Measurements from ENCODE around the gene TCF7L1.

TCF7L1 gene

DNA sequence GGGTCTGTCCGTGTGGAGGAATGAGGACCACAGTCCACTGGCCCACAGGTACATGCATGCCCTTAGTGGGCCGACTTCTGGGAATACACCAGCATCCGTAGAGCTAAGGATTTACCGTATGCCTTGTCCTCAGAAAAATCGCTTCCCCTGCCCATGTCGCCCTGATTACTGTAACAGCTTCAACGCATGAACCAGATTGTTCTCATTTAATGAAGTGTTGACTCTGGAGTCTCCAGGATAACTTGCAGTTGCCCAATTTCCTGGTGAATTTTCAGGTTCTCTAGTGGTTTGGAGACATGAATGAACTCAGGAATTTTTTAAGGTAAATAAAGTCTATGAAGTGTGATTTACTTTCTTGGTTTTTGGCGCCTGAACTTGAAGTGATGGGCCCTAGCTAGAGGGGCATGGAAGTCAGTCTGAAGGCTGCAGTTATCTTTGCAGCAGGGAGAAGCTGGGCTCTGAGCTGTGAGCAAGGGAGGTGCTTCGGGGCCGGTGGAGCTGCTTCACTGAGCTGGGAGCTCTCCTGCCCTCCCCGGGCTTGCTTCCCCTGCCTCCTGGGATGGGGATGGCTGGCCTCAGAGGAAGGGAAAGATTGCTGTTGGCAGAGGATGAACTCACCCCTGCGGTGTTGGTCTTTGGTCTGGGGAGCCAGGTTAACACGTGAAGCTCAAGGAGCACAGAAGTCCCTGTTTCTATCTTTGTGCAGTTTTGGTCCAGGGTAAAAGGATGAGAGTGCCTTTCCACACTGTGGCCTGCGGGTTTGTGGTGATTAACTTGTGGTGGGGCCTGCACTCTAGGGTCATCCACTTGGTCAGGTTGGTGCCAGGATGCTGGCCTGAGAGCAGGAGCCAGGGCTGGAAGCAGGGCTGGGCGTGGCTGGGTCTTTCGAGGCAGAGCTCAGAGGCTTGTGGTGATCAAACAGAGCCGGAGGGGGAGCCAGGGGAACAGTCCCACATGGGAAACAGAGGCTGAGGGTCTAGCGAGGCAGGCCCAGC, 28.1 kb downstream of the TCF7L1 start:
- no peak for DNase-seq (ENCODE audit: low read depth in 1 of 2, low spot score in 1 of 2)

DNA sequence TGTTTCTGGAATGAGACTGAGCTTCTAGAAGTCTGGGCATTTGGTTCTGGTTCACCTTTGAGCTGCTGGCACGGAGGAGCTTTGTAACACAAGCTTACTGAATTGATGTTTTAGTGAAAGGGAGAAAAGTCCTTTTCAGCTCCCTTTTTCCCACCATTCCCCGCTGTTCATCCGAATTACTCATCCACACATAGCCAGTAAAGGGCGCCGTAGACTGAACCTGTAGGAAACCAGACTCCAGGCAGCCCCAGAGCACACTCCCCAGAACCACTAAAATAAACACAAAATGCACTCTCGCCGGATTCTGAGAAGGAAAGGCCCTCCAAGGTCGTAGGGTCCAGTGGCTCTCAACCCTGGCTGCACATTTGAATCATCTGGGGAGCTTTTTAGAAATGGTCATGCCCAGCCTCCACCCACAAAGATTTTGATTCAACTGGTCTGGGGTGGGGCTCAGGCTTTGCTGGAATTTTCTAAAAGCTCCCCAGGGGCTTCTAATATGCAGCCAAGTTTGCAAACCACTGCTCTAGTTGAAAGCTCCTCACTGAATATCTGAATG, 29.6 kb downstream of the TCF7L1 start:
- no peak for DNase-seq (ENCODE audit: low read depth in 1 of 2, low spot score in 1 of 2)

DNA sequence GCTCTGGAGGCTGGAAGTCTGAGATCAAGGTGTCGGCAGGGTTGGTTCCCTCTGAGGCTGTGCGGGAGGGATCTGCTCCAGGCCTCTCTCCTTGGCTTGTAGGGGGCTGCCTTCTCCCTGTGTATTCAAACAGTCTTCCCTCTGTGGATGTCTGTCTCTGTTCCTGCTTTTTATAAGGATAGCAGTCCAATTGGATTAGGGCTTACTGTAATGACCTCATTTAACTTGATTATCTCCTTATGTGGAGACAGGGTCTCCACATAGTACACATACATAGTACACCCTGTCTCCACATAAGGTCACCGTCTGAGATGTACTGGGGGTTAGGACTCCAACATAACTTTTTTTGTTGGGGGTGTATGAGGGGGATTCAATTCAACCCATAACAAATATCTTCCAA, 30.5 kb downstream of the TCF7L1 start:
- DNase-seq (ENCODE audit: low read depth in 1 of 2, low spot score in 1 of 2), result no peak

DNA sequence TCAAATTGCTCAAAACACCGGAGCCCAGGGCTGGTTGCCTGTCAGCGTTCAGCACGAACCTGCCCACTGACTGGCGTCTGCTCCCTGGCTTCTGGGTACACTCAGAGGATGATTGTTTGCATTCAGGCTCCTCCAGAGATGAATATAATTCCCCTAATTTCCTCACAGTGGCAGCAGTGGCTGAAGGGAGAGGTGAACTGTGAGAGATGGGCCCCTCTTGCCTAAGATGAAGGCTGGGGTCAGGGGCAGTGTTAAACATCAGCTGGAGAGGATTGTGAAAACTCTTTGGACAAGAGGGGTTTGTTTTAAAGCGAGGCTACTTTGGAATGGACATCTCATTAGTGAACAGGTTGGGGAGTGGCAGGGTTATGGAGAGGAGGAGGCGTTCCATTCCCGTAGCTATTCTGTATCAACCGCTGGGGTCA, 31.0 kb downstream of the TCF7L1 start:
- DNase-seq (ENCODE audit: low read depth in 1 of 2, low spot score in 1 of 2), result no peak

DNA sequence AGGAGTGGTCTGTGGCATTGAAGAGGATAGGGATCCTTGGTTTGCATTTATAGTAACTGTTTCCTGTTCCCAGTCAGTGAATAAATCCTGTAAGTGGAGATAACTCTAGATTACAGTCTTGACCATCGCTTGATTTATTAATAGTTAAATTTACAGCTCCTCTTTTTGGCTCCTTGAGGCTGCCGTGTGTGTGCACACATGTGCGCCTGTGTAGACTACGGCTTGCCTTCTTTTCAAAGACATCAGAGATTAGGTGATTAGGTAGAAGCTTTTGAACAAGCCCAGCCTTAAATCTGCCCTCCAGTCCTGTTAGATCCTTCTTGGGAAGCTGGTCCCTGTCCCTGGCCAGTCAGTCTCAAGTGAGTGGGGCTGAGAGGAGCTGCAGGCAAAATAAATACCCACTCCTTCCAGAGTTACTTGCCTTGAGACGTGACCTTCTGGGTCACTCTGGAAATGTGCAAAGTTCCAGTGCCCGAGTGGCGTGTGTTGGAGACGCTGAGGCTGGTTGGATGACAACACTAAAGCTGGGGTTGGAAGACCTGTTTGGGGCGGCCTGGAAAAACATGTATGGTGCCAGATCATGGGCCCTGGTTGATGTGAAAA, 32.0 kb downstream of the TCF7L1 start:
- DNase-seq (ENCODE audit: low read depth in 1 of 2, low spot score in 1 of 2), result no peak

DNA sequence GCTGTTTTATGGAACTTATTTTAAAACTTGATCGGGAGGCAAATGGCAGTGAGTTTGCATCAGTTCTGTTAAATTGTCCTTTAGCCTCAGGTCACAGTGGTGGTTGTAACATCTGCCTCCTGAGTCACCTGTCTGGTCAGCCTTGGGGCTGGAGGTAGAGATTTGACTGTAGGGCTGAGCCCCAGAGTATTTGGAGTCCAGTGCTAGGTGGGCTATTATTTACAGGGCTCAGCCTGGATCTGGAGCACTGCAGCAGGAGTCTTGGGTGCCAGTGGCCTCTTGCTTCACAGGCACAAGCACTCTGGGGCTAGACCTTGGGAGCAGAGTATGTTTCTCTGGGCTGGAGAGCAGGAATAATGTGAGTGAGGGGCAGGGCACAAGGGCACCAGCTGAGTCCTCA, 32.8 kb downstream of the TCF7L1 start:
- no peak for DNase-seq (ENCODE audit: low read depth in 1 of 2, low spot score in 1 of 2)

DNA sequence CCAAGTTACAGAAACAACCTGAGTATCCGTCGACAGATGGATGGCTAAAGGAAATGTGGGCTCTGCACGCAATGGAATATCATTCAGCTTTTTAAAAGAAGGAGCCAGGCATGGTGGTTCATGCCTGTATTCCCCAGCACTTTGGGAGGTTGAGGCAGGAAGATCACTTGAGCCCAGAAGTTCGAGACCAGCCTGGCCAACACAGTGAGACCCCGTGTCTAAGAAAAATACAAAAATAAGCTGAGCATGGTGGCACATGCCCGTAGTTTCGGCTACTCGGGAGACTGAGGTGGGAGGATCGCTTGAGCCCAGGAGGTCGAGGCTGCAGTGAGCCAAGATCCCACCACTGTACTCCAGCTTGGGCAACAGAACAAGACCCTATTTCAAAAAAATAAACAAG, 34.3 kb downstream of the TCF7L1 start:
- no peak for DNase-seq (ENCODE audit: low read depth in 1 of 2, low spot score in 1 of 2)

DNA sequence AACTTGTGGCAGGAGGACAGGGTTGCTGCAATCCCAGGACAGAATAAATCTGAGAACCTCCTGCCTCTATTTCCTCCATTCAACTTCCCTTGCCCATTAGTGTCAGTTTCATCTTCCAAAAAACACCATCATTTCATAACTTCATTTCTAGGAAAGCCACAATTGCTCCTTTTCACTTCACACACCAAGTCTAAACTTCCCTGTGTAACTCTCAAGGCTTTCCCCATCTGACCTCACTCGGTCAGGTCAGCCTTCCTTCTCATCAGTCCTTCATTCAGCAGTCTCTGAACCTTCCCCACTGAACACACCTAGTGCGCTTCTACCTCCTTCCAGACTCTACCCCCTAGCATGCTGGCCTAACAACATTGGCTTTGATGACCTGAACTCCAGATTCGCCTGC, 35.8 kb downstream of the TCF7L1 start:
- no peak for DNase-seq (ENCODE audit: low read depth in 1 of 2, low spot score in 1 of 2)

DNA sequence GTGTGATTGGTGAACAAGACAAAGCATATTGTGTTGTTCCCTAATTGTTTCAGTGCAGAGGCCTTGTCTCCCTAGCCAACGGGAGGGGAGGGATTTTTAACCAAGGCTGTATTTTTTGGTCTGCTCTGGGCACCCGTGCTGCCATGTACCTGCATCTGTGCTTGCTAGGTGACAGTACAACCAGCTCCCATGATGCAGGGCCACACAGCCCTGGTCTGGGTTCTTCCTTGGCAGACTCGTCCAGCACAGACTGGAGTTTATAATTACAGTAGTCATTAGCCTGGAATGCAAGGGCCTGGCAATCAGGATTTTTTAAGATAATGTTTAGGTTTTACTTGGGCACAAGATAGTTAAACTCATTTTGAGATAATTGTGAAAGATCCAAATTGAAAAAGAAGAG, 36.4 kb downstream of the TCF7L1 start:
- DNase-seq (ENCODE audit: low read depth in 1 of 2, low spot score in 1 of 2), result no peak

DNA sequence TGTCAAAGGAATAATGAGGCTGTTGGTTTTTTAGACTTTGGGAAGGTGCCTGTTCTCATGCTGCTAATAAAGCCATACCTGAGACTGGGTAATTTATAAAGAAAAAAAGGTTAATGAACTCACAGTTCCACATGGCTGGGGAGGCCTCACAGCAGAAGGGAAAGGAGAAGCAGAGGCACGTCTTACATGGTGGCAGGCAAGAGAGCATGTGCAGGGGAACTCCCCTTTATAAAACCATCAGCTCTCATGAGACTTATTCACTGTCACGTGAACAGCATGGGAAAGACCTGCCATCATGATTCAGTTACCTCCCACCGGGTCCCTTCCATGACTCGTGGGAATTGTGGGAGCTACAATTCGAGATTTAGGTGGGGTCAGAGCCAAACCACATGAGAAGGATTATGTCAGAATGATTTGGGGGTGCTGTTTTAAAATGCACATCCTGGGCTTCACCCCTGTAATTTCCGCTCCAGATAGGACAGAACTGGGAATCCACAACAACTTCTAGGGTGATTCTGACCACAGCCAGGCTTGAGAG, 37.8 kb downstream of the TCF7L1 start:
- DNase-seq (ENCODE audit: low read depth in 1 of 2, low spot score in 1 of 2), result no peak

DNA sequence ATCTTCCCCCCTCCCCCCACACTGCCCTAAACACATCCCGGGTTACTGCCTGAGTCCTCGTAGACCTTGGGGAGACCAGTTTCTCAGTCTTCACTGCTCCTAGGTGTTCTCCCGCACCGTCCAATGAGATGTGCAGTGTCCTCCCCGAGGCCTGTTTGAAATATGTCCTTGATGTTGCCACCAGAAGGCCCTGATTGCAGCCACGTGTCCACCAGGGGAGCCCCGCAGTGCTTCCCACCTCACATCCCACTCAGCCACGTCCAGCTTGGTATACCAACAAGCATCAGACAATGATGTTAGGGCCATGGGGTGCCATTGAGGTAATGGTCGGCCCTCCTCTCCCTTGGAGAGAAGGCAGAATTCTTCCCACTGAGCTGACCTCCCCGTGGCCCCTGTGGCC, 38.7 kb downstream of the TCF7L1 start:
- DNase-seq (ENCODE audit: low read depth in 1 of 2, low spot score in 1 of 2), result no peak

DNA sequence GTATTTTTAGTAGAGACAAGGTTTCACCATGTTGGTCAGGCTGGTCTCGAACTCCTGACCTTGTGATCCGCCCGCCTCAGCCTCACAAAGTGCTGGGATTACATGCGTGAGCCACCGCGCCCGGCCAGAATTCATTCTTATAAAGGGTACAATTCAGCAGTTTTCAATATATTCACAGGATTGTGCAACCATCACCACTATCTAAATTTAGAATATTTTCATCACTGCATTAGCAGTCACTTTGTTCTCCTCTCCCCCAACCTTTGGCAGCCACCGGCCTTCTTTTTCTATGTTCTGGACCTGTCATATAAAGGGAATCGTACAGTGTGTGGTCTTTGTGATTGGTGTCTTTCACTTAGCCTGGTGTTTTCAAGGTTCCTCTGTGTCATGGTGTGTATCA, 40.7 kb downstream of the TCF7L1 start:
- DNase-seq (ENCODE audit: low read depth in 1 of 2, low spot score in 1 of 2), result no peak

DNA sequence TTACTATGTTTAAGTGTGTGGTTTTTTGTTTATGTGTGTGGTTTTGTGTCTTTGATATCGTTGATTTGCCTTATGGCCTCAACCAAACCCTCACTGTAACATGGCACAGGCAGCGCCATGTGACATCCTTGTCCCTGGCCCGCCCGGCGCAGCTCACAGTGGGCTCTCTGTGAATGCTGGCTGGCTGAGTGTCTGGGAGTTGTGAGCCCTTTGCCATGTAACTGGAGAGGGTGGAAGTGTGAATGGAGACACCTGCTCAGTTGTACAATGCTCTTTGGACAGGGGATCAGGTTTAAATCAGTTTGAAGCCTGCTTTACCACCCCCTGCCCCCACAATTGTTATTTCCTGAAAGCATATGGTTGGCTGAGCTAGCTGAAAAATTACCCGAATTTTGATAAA, 41.8 kb downstream of the TCF7L1 start:
- no peak for DNase-seq (ENCODE audit: low read depth in 1 of 2, low spot score in 1 of 2)

DNA sequence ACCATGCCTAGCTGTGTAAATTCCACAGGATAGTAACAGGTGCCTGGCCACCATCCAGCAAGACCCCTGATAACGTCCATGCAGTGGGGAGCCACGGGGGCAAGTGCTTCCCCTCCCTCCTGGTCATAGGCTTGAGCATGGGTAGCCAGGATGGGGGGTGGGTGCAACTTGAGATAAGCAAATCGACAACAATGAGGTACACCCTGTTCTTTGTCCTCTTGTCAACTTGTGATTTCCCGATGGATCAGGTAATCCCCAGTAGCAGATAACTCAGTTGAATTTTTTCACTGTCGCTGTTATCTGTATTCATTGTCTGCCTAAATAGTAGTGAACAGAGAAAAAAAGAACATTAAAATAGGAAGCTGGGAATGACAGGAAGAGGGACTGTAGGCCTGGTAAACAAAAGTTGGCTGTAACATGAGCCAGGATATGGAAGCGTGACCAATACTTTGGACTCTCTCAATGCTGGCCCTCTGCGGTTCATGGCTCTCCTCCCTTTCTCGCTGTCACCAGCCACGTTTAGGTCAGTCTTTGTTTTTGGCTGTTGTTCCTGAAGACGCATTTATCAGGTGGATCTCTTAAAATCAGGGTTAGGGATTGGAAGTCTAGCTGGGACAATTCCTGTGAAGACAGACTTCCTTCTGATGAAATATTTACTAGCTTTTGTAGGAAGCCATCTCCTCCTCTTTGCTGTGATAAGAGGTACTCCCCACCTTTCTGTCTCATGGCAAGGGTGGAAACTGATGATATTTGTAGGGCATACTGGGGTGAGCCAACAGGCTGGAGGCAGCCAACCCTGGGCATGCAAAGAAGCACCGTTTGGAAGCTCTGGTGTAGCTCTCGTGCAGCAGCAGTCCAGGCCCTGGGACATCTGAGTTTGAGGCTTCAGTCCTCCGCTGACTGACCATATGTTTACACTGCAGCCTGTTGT, 42.4 kb downstream of the TCF7L1 start:
- no peak for DNase-seq (ENCODE audit: low read depth in 1 of 2, low spot score in 1 of 2)

DNA sequence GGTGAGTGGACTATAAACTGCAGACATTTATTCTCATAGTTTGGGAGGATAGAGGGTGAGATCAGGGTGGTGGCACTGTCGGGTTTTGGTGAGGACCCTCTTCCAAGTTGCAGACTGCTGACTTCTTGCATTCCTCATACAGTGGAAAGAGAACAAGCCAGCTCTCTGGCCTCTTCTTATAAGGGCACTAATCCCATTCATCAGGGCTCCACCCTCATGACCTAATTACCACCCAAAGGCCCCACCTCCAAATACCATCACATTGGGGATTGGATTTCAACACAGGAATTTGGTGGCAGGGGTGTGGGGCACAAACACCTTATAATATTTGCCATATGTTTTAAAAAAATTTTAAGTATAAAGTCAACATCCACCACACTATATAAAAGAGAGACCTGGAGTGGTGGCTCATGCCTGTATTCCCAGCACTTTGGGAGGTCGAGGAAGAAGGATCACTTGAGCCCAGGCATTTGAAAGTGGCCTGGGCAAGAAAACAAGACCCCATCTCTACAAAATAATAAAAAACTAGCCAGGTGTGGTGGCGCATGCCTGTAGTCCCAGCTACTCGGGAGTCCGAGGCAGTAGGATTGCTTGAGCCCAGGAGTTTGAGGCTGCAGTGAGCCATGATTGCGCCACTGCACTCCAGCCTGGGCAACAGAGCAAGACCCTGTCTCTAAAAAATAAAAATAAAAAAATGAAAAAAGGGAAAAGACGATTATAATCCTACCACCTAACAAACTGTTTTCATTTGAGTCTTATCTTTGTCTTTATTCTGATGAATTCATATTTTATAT, 44.0 kb downstream of the TCF7L1 start:
- no peak for DNase-seq (ENCODE audit: low read depth in 1 of 2, low spot score in 1 of 2)

DNA sequence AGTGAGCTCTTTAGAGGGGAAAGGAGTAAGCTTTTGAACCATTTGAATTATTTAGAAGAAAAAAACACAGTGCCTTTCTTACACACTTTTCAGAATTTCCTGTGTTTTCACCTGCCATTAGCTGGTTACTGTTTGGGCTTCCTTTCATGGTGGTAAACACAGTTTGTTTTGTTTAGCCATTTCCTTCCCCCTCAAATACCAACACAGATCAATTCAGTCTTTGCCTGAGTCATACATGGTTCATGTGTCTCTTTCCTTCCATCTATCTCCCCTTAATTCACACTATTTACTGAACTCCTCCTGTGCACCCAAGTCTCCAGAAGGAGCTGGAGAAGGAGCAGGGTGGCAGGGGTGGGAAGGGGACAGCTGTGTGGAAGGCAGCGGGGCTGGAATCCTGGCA, 45.0 kb downstream of the TCF7L1 start:
- no peak for DNase-seq (ENCODE audit: low read depth in 1 of 2, low spot score in 1 of 2)

DNA sequence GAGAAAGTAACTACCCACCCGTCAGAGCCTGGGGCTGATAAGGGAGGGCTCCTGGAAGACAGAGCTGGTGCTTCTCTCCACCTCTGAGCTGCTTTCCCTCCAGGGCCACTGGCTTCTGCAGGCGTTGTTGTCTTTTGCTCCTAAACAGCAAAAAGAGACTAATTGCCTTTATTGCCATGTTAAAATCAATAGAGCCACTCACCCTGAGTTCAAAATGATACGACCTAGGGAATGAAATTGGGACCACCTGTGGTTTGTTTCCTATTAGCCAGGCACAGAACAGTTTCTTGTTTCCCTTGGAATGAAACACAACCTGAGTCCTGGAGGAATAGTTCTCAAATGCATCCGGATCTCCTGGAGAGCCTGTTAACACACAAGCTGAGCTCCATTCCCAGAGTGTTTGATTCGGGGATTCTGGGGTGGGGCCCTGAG, 45.8 kb downstream of the TCF7L1 start:
- no peak for DNase-seq (ENCODE audit: low read depth in 1 of 2, low spot score in 1 of 2)

DNA sequence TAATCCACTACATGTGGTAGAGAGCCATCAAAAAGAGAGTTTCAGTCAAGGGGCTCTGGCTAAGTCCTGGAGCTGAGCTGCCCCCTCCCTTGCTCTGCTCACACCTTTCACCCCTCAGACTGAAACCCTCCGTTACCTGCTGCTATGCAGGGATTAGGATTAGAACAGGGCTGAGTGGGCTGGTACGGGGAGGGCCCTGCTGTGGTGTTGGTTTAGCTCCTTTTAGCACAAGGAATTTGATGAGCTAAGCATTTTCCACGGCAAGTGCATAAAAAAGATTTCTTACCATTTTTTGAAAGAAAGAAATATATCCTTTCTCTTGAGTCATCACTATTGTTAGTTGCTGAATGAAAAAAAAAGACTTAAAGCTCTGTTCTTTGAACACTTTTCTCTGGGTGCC, 46.3 kb downstream of the TCF7L1 start:
- no peak for DNase-seq (ENCODE audit: low read depth in 1 of 2, low spot score in 1 of 2)

DNA sequence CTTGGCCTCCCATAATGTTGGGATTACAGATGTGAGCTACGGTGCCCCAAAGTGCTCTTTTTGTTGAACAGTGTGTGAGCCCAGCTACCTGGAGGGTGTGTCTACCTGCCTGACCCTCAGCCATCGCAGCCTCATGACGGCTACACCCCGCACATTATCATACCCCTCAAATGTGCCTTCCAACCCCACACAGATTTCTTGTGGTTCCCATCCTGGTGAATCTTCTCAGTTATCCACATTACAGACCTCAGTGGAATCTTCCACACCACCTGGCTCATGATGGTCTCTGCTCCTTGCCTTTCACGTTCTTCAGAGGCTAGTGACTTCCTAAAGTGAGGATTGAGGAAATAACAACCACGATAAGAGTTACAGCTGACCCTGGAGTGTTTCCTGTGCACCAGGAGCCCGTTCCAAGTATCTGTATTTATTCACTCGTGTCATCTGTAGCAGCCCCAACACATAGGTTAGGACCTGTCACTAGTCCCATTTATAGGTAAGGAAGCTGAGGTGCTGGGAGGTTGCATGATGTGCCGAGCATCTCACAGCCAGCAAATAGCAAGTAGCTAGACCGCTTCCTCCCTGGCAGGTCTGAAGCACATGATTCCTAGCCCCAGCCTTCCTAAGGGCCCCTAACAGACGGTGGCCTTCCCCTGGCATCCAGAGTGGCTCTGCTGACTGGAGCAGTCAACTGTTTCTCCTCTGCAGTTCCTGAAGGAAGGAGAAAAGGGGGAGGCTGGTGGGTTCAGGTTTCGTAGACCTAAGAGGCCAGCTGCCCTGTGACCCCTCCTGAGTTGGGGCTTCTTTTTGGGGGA, 47.3 kb downstream of the TCF7L1 start:
- no peak for DNase-seq (ENCODE audit: low read depth in 1 of 2, low spot score in 1 of 2)

Measured in activated CD4-positive, alpha-beta T cell treated with anti-CD3 and anti-CD28 coated beads, Interleukin-2, amount 50 U/mL, for 24 hours (primary cell).